ENCODE measurements around the gene GART. TPM values are rescaled to one million over a fixed set of nuclear protein-coding genes. Genes with fewer than 3 reads are reported as not detected.

Gene GART
- total and polyA plus RNA-seq, 2 donors (not counting 3 experiments of a cell fraction or from before 2014, with no cell fraction given) = 12.0 to 112 TPM

- no peak for TF ChIP-seq EZH2 (IDR thresholded peaks at IDR 0.05; ENCODE audit: borderline replicate concordance, low read depth, low read length, severe bottlenecking)
- TF ChIP-seq JUN (IDR thresholded peaks at IDR 0.05; ENCODE audit: borderline replicate concordance, insufficient read depth, insufficient read length, low read depth) = peak; percentile 70
- BruUV-seq (replicated peaks) = no TSS peak
- no peaks in the 10 kb centered on the region for H3K9me1 ChIP-seq (replicated peaks; ENCODE audit: control insufficient read depth, extremely low read depth, insufficient read depth, low read length)
Observed at GRCh38 chr21:33552093-33552998, 10.4 kb upstream of the GART start.

DNA sequence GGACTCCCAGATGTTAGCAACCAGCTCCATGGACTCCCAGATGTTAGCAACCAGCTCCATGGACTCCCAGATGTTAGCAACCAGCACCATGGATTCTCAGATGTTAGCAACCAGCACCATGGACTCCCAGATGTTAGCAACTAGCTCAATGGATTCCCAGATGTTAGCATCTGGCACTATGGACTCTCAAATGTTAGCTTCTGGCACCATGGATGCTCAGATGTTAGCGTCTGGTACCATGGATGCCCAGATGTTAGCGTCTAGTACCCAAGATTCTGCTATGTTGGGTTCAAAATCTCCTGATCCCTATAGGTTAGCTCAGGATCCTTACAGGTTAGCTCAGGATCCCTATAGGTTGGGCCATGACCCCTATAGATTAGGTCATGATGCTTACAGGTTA lies 9.7 kb upstream of the GART start:
- H4K20me1 ChIP-seq (replicated peaks; ENCODE audit: control insufficient read depth, extremely low read depth, insufficient read depth, low read length) = peaks cover 17% of the 10 kb centered on the region
- DNase-seq (ENCODE audit: low read depth, low spot score) (no peak), FAIRE-seq (no peak)
- no peak overlapping the region for H3K9ac ChIP-seq (replicated peaks; ENCODE audit: extremely low read depth, insufficient read depth, low read length)
- H3K4me2 ChIP-seq (ENCODE audit: insufficient read depth, low read length) = no peak overlapping the region
- peaks cover 97% of the 10 kb centered on the region for H3K79me2 ChIP-seq (ENCODE audit: control insufficient read depth, insufficient read depth, low read length)
- CTCF ChIA-PET = interaction anchor here (1.9 kb wide), 1 partner anchor 54 kb away, joined by 10 read pairs; no protein-coding TSS in a partner anchor
- H3K27me3 ChIP-seq (ENCODE audit: control insufficient read depth in 2 of 2, insufficient read depth in 2 of 2, low read length in 2 of 2) = no peaks in the 10 kb centered on the region
- no peak overlapping the region for H3K27ac ChIP-seq (ENCODE audit: insufficient read depth, low read depth, low read length)
- POLR2A ChIA-PET = interaction anchor here (0.9 kb wide), 1 partner anchor 21 kb away, joined by 3 read pairs; no protein-coding TSS in a partner anchor
- no peaks in the 10 kb centered on the region for H3K4me1 ChIP-seq (ENCODE audit: control insufficient read depth, extremely low read depth, insufficient read depth, low read length)
- no peak overlapping the region for H3K4me3 ChIP-seq (replicated peaks in 1 of 3; ENCODE audit: insufficient read depth in 1 of 3, low read depth in 1 of 3, low read length in 3 of 3)
- no peak overlapping the region for H2AFZ ChIP-seq (ENCODE audit: low read depth, low read length)
- no peaks in the 10 kb centered on the region for H3K9me1 ChIP-seq (replicated peaks; ENCODE audit: control insufficient read depth, extremely low read depth, insufficient read depth, low read length)
- no peak for TF ChIP-seq EZH2 (IDR thresholded peaks at IDR 0.05; ENCODE audit: borderline replicate concordance, low read depth, low read length, severe bottlenecking)
- peaks cover 41 to 69% of the 10 kb centered on the region in 2 experiments for H3K36me3 ChIP-seq (ENCODE audit: control insufficient read depth in 2 of 2, extremely low read depth in 1 of 2, insufficient read depth in 2 of 2, low read length in 2 of 2)
- BruUV-seq (replicated peaks) = no TSS peak
- dilution Hi-C loops (cut with MboI; ENCODE audit: extremely low pct_ligation_motif_present, low sequenced_read_pairs) = no loop called here
- H3K9me3 ChIP-seq (replicated peaks; ENCODE audit: control insufficient read depth, insufficient read depth, low read length) = no peaks in the 10 kb centered on the region
- intact Hi-C loops (cut with micrococcal nuclease) = no loop called here

More at GRCh38 chr21:33552093-33552998, 10.4 kb upstream of the GART start:
- intact Hi-C loops (cut with micrococcal nuclease) = no loop called here
- CTCF ChIA-PET = interaction anchor here (1.9 kb wide), 1 partner anchor 53 kb away, joined by 10 read pairs; no protein-coding TSS in a partner anchor
- H4K20me1 ChIP-seq (replicated peaks; ENCODE audit: control insufficient read depth, extremely low read depth, insufficient read depth, low read length) = peaks cover 18% of the 10 kb centered on the region
- FAIRE-seq = no peak
- H3K4me2 ChIP-seq (ENCODE audit: insufficient read depth, low read length) = no peak overlapping the region
- H3K27ac ChIP-seq (ENCODE audit: insufficient read depth, low read depth, low read length) = no peak overlapping the region
- H3K27me3 ChIP-seq (ENCODE audit: control insufficient read depth in 2 of 2, insufficient read depth in 2 of 2, low read length in 2 of 2) = no peaks in the 10 kb centered on the region
- no peak overlapping the region for H2AFZ ChIP-seq (ENCODE audit: low read depth, low read length)
- H3K9ac ChIP-seq (replicated peaks; ENCODE audit: extremely low read depth, insufficient read depth, low read length) = no peak overlapping the region
- DNase-seq (ENCODE audit: low read depth, low spot score) = no peak
- no peak overlapping the region for H3K4me3 ChIP-seq (replicated peaks in 1 of 3; ENCODE audit: insufficient read depth in 1 of 3, low read depth in 1 of 3, low read length in 3 of 3)
- no peaks in the 10 kb centered on the region for H3K4me1 ChIP-seq (ENCODE audit: control insufficient read depth, extremely low read depth, insufficient read depth, low read length)
- H3K36me3 ChIP-seq (ENCODE audit: control insufficient read depth in 2 of 2, extremely low read depth in 1 of 2, insufficient read depth in 2 of 2, low read length in 2 of 2) = peaks cover 43 to 65% of the 10 kb centered on the region in 2 experiments
- dilution Hi-C loops (cut with MboI; ENCODE audit: extremely low pct_ligation_motif_present, low sequenced_read_pairs) = no loop called here
- POLR2A ChIA-PET = no interaction called here
- H3K79me2 ChIP-seq (ENCODE audit: control insufficient read depth, insufficient read depth, low read length) = peaks cover 97% of the 10 kb centered on the region
- no peaks in the 10 kb centered on the region for H3K9me3 ChIP-seq (replicated peaks; ENCODE audit: control insufficient read depth, insufficient read depth, low read length)

Measured in endothelial cell of umbilical vein (primary cell).